ENCODE data around the gene PKNOX2.
A peak's percentile ranks its signal among the peaks of the same experiment; 100 is the strongest.

DNA sequence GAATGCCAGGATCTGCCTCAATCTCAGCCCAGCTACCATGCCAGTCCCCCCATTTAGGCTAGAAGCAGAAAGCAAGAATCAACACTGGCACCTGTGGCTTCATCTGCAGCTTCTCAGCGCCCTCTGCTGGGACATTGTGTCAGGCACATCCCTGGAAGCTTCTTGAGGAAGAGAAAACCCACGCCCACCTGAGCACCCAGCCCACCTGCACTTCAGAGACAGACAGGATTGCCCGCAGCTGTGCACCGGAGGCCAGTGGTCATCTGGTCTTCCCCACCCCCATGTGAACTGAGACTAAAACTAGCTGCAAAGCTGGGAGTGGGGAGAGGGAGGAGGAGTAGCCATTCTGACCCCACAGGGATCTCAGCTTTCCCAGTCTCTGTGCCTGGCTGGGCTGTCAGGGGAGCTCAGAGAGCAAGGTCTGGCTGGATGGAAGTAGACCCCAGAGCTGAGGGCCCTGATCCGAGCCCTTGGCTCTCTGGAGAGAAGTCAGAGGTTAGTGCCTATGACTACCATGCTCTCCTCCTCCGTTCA lies 264.7 kb downstream of the PKNOX2 start:
- no peak for TF ChIP-seq NR1H2 (CRISPR knock-in tag; IDR thresholded peaks at IDR 0.05)
- TF ChIP-seq CBFB (CRISPR knock-in tag; IDR thresholded peaks at IDR 0.05; ENCODE audit: low read depth), result no peak
- TF ChIP-seq SMAD3 (CRISPR knock-in tag; IDR thresholded peaks at IDR 0.05; ENCODE audit: borderline replicate concordance), result no peak
- TF ChIP-seq TEAD1 (CRISPR knock-in tag; IDR thresholded peaks at IDR 0.05), result peak; percentile 42; the same call in 1 of the 2 replicates
- TF ChIP-seq, protein P1, sequence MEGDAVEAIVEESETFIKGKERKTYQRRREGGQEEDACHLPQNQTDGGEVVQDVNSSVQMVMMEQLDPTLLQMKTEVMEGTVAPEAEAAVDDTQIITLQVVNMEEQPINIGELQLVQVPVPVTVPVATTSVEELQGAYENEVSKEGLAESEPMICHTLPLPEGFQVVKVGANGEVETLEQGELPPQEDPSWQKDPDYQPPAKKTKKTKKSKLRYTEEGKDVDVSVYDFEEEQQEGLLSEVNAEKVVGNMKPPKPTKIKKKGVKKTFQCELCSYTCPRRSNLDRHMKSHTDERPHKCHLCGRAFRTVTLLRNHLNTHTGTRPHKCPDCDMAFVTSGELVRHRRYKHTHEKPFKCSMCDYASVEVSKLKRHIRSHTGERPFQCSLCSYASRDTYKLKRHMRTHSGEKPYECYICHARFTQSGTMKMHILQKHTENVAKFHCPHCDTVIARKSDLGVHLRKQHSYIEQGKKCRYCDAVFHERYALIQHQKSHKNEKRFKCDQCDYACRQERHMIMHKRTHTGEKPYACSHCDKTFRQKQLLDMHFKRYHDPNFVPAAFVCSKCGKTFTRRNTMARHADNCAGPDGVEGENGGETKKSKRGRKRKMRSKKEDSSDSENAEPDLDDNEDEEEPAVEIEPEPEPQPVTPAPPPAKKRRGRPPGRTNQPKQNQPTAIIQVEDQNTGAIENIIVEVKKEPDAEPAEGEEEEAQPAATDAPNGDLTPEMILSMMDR (IDR thresholded peaks at IDR 0.05), result peak; percentile 48

Measured in WTC11 (cell line).